ENCODE data around the gene COMMD1.

COMMD1 gene

DNA sequence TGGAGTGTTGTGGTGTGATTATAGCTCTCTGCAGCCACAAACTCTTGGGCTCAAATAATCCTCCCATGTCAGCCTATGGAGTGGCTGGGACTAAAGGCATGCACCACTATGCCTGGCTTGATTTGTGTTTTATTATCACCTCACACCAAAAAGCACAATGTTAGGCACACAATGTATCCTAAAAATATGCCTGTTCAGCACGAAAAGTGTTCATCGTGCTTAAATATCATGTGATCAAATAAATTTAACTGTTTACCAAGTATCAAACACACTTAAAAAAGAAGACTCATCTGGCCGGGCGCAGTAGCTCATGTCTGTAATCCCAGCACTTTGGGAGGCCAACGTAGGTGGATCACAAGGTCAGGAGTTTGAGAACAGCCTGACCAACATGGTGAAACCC lies 22.6 kb upstream of the COMMD1 start:
- no peak for DNase-seq (ENCODE audit: low read depth, low spot score)
- Histone ChIP-seq H3K4me3 (ENCODE audit: insufficient read length, low read depth) (no peak overlapping the region), H3K9ac (ENCODE audit: insufficient read length, low read depth) (no peak overlapping the region), H3K4me1 (ENCODE audit: insufficient read depth, insufficient read length) (no peaks in the 10 kb centered on the region), H3K36me3 (ENCODE audit: insufficient read depth, insufficient read length, low read length) (peaks cover 88% of the 10 kb centered on the region), H3K27me3 (ENCODE audit: insufficient read depth, insufficient read length) (no peaks in the 10 kb centered on the region), H3K9me3 (ENCODE audit: insufficient read depth, low read length) (no peaks in the 10 kb centered on the region)
- no peak for TF ChIP-seq SUZ12 (IDR thresholded peaks at IDR 0.05; ENCODE audit: extremely low read depth, insufficient read depth, insufficient read length)
- TF ChIP-seq ZNF274 (IDR thresholded peaks at IDR 0.05; ENCODE audit: low read depth, low read length) = no peak
- no peak for TF ChIP-seq YY1 (IDR thresholded peaks at IDR 0.05; ENCODE audit: insufficient read depth, insufficient read length)

DNA sequence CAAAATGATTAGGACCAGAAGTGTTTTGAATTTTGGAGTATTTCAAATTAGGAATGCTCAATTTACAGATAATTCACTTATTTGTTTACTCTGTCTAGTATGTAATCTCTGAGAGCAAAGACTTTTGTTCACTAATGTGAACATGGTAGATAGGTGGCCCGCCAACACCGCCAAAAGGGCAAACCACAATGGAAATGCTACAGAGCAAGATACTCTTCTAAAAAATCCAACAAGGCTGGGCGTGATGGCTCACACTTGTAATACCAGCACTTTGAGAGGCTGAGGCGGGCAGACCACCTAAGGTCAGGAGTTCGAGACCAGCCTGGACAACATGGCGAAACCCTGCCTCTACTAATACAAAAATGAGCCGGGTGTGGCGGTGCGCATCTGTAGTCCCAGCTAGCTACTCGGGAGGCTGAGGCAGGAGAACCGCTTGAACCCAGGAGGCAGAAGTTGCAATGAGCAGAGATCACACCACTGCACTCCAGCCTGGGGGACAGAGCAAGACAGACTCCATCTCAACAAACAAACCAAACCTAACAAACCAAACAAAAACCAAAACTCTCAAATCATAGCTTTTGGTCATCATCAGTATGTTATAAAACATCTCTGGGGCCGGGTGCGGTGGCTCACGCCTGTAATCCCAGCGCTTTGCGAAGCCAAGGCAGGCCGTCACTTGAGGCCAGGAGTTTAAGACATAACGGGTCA lies 19.4 kb upstream of the COMMD1 start:
- Histone ChIP-seq H3K27me3 (ENCODE audit: insufficient read depth, insufficient read length) (no peaks in the 10 kb centered on the region), H3K4me1 (ENCODE audit: insufficient read depth, insufficient read length) (no peaks in the 10 kb centered on the region), H3K9me3 (ENCODE audit: insufficient read depth, low read length) (no peaks in the 10 kb centered on the region), H3K4me3 (ENCODE audit: insufficient read length, low read depth) (no peak overlapping the region), H3K36me3 (ENCODE audit: insufficient read depth, insufficient read length, low read length) (peaks cover 61% of the 10 kb centered on the region), H3K9ac (ENCODE audit: insufficient read length, low read depth) (peak overlapping the region; percentile 32)
- DNase-seq (ENCODE audit: low read depth, low spot score) = no peak
- TF ChIP-seq YY1 (IDR thresholded peaks at IDR 0.05; ENCODE audit: insufficient read depth, insufficient read length) = no peak
- no peak for TF ChIP-seq ZNF274 (IDR thresholded peaks at IDR 0.05; ENCODE audit: low read depth, low read length)
- no peak for TF ChIP-seq SUZ12 (IDR thresholded peaks at IDR 0.05; ENCODE audit: extremely low read depth, insufficient read depth, insufficient read length)

DNA sequence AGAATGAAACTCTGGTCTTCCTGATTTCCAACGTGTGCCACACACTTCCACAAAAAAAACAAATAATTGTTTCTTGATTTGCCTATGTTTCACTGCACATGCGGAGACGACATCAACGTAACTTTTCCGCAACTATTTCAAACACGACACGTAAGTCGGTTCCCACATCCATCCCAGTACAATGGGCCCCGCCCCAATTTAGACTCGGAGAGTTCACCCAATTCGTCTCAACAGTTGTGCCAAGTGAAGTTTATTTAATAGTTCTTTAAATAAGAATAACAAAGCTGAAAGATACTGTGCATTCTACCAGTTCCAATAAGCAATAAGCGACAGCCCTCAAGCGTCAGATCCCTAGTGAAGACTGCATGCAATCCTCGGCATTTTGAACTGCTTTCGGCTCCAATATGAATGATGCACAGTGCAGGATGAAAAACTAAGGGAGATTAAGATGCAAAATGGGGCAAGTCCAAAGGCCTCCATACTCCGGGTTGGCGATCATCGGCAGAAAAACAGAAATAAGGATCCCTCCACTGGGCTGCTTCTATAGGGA lies 17.7 kb upstream of the COMMD1 start:
- Histone ChIP-seq H3K9me3 (ENCODE audit: insufficient read depth, low read length) (no peaks in the 10 kb centered on the region), H3K36me3 (ENCODE audit: insufficient read depth, insufficient read length, low read length) (peaks cover 44% of the 10 kb centered on the region), H3K4me3 (ENCODE audit: insufficient read length, low read depth) (peak overlapping the region; percentile 98), H3K27me3 (ENCODE audit: insufficient read depth, insufficient read length) (no peaks in the 10 kb centered on the region), H3K9ac (ENCODE audit: insufficient read length, low read depth) (peak overlapping the region; percentile 94), H3K4me1 (ENCODE audit: insufficient read depth, insufficient read length) (no peaks in the 10 kb centered on the region)
- TF ChIP-seq ZNF274 (IDR thresholded peaks at IDR 0.05; ENCODE audit: low read depth, low read length) = no peak
- TF ChIP-seq YY1 (IDR thresholded peaks at IDR 0.05; ENCODE audit: insufficient read depth, insufficient read length) = no peak
- no peak for TF ChIP-seq SUZ12 (IDR thresholded peaks at IDR 0.05; ENCODE audit: extremely low read depth, insufficient read depth, insufficient read length)
- DNase-seq (ENCODE audit: low read depth, low spot score) = no peak

DNA sequence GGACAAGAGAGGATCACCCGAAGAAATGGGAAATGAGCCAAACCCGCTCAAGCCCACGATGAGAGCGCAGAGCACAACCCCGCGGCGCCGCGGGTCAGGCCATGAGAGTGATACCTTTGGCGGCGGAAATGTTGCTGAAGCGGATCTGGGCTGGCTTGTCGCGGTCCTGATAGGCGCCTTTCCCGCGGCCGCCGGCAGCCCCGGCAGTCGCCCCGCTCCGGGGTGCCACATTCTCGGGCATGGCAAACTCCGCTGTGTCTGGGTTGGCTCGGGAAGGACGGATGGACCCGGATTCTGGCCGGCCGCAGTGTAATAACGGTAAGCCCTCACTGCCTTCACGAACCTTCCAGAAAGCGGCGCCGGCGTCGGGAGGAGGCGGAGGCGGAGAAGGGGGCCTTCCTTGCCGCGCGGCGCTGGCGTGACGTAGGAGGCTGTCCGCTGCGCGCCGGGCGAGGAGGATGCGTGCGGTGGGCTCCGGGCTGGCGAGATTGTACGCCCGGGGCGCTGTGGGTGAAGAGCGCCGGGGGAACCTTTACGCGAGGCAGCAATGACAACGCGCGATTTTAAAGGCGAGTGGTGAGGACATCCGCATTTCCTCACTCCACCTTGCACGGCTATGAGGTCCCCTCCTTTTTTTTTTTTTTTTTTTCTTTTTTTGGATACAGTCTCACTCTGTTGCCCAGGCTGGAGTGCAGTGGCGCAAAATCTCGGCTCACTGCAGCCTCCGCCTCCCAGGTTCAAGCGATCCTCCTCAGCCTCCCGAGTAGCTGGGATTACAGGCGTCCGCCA lies 17.0 kb upstream of the COMMD1 start, which contains the start of gene CCT4:
Gene CCT4, minus strand, starts transcription at position 390 of the 789 bp plus-strand sequence. Its CDS starts 149 bp downstream, at position 241.
- DNase-seq (ENCODE audit: low read depth, low spot score) = peak; percentile 69
- H3K36me3 ChIP-seq (ENCODE audit: insufficient read depth, insufficient read length, low read length) = peaks cover 37% of the 10 kb centered on the region
- peak within 1 kb of the TSS; percentile 98 for H3K4me3 ChIP-seq (ENCODE audit: insufficient read length, low read depth)
- no peaks in the 10 kb centered on the region for H3K4me1 ChIP-seq (ENCODE audit: insufficient read depth, insufficient read length)
- H3K9ac ChIP-seq (ENCODE audit: insufficient read length, low read depth) = peak within 1 kb of the TSS; percentile 94
- H3K27me3 ChIP-seq (ENCODE audit: insufficient read depth, insufficient read length) = no peaks in the 10 kb centered on the region
- TF ChIP-seq ZNF274 (IDR thresholded peaks at IDR 0.05; ENCODE audit: low read depth, low read length) (no peak), SUZ12 (IDR thresholded peaks at IDR 0.05; ENCODE audit: extremely low read depth, insufficient read depth, insufficient read length) (no peak), YY1 (IDR thresholded peaks at IDR 0.05; ENCODE audit: insufficient read depth, insufficient read length) (no peak)
- H3K9me3 ChIP-seq (ENCODE audit: insufficient read depth, low read length) = no peaks in the 10 kb centered on the region

DNA sequence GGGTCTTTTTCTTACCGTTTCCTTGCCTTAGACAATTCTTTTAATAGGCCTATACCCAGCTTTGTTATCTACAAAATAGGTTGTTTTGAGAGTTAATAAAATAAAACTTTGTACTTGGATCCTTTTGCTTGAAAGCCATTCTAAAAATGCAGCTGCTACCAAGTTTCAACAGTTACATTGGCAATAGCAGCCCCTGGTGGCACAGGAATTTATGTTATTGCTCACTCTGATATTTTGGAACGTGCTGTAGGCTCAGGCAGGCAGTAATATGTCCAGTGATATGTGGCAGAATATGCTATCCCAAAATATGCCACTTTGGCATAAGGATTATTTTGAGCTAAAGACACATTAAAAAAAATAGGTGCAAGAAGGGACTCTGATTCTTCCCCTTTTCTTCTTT lies 6.7 kb upstream of the COMMD1 start:
- Histone ChIP-seq H3K4me3 (ENCODE audit: insufficient read length, low read depth) (no peak overlapping the region), H3K9ac (ENCODE audit: insufficient read length, low read depth) (no peak overlapping the region), H3K36me3 (ENCODE audit: insufficient read depth, insufficient read length, low read length) (no peaks in the 10 kb centered on the region), H3K4me1 (ENCODE audit: insufficient read depth, insufficient read length) (no peaks in the 10 kb centered on the region), H3K9me3 (ENCODE audit: insufficient read depth, low read length) (no peaks in the 10 kb centered on the region), H3K27me3 (ENCODE audit: insufficient read depth, insufficient read length) (no peaks in the 10 kb centered on the region)
- no peak for DNase-seq (ENCODE audit: low read depth, low spot score)
- no peak for TF ChIP-seq SUZ12 (IDR thresholded peaks at IDR 0.05; ENCODE audit: extremely low read depth, insufficient read depth, insufficient read length)
- no peak for TF ChIP-seq ZNF274 (IDR thresholded peaks at IDR 0.05; ENCODE audit: low read depth, low read length)
- TF ChIP-seq YY1 (IDR thresholded peaks at IDR 0.05; ENCODE audit: insufficient read depth, insufficient read length) = no peak

DNA sequence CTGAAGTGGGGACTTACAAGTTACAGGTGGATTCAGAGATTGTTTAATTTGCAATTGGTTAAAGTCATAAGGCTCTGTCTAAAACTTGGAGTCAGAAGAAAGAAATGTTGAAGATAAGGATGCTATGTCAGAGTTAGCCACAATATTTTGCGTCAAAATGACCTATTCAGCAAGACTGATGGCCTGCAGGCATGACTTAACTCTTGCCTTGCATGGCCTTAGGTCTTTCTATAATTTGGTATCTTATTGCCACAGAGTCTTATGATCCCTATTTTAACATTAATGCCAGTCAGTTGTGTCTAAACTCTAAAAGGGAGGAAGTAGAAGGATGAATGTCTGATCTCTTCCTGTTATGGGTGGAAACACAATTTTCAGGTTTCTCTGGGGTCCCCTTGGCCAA lies 5.2 kb upstream of the COMMD1 start:
- no peak for DNase-seq (ENCODE audit: low read depth, low spot score)
- Histone ChIP-seq H3K36me3 (ENCODE audit: insufficient read depth, insufficient read length, low read length) (no peaks in the 10 kb centered on the region), H3K27me3 (ENCODE audit: insufficient read depth, insufficient read length) (no peaks in the 10 kb centered on the region), H3K9me3 (ENCODE audit: insufficient read depth, low read length) (no peaks in the 10 kb centered on the region), H3K9ac (ENCODE audit: insufficient read length, low read depth) (no peak overlapping the region), H3K4me3 (ENCODE audit: insufficient read length, low read depth) (no peak overlapping the region), H3K4me1 (ENCODE audit: insufficient read depth, insufficient read length) (no peaks in the 10 kb centered on the region)
- TF ChIP-seq SUZ12 (IDR thresholded peaks at IDR 0.05; ENCODE audit: extremely low read depth, insufficient read depth, insufficient read length) (no peak), YY1 (IDR thresholded peaks at IDR 0.05; ENCODE audit: insufficient read depth, insufficient read length) (no peak), ZNF274 (IDR thresholded peaks at IDR 0.05; ENCODE audit: low read depth, low read length) (no peak)

DNA sequence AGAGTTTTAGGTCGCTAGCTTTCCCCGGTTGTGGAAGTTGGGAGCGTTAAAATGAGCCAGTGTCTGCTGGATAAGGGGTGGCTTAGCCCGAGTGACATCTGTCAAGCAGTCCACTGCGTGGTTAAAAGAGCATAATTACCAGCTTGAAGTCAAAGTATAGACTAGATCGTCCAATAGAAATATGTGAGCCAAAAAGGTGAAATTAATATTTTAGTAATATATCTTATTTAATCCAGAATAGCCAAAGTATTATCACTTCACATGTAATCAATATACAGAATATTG lies 654 bp downstream of the COMMD1 start:
- DNase-seq (ENCODE audit: low read depth, low spot score) = no peak

More for the DNA sequence above, 654 bp downstream of the COMMD1 start:
- TF ChIP-seq SUZ12 (IDR thresholded peaks at IDR 0.05; ENCODE audit: extremely low read depth, insufficient read depth, insufficient read length) (no peak), ZNF274 (IDR thresholded peaks at IDR 0.05; ENCODE audit: low read depth, low read length) (no peak), YY1 (IDR thresholded peaks at IDR 0.05; ENCODE audit: insufficient read depth, insufficient read length) (no peak)
- H3K4me1 ChIP-seq (ENCODE audit: insufficient read depth, insufficient read length) = no peaks in the 10 kb centered on the region
- peak overlapping the region; percentile 83 for H3K4me3 ChIP-seq (ENCODE audit: insufficient read length, low read depth)
- H3K27me3 ChIP-seq (ENCODE audit: insufficient read depth, insufficient read length) = no peaks in the 10 kb centered on the region
- no peaks in the 10 kb centered on the region for H3K9me3 ChIP-seq (ENCODE audit: insufficient read depth, low read length)
- H3K36me3 ChIP-seq (ENCODE audit: insufficient read depth, insufficient read length, low read length) = peaks cover 2% of the 10 kb centered on the region
- H3K9ac ChIP-seq (ENCODE audit: insufficient read length, low read depth) = peak overlapping the region; percentile 84

Measured in NT2/D1 (cell line).